Mammary epithelial cell (primary cell): ENCODE results near the gene KATNB1.

Source experiments
- CTCF ChIP-seq, 2 donors: IDR thresholded peaks in 1 of 2; conservative IDR thresholded peaks in 1 of 2; 2 replicates each; pipeline ENCODE4 v1.5.1; 2011 to 2012; ENCODE audit warnings: inconsistent platforms in 2 of 2, low read length in 2 of 2, mild to moderate bottlenecking in 2 of 2, control low read depth in 1 of 2, low read depth in 1 of 2; ENCODE audit not compliant: insufficient read depth in 1 of 2; ENCODE audit errors: extremely low read depth in 1 of 2
- EZH2 ChIP-seq: IDR thresholded peaks from 2 replicates; pipeline ENCODE4 v1.6.1; 2012; ENCODE audit warnings: low read length, inconsistent platforms, borderline replicate concordance

- TF ChIP-seq CTCF (conservative IDR thresholded peaks at IDR 0.05 in 1 of 2, IDR thresholded peaks at IDR 0.05 in 1 of 2; ENCODE audit: extremely low read depth in 1 of 2, insufficient read depth in 1 of 2, low read depth in 1 of 2, low read length in 2 of 2) (no peak), EZH2 (no peak)
These were observed 45.8 kb downstream of the KATNB1 start for GRCh38 chr16:57781349-57781740.
